DND-41 (cell line): Measurements from ENCODE around the gene KIRREL3.

ENCODE experiments used
- CTCF ChIP-seq: IDR thresholded peaks from 2 replicates; pipeline ENCODE4 v1.5.1; 2012; ENCODE audit warnings: borderline replicate concordance, low read length, moderate library complexity, mild to moderate bottlenecking; ENCODE audit not compliant: poor library complexity, severe bottlenecking; ENCODE audit errors: extremely low read depth
- EZH2 ChIP-seq: IDR thresholded peaks from 3 replicates; pipeline ENCODE4 v1.6.1; 2012; ENCODE audit warnings: borderline replicate concordance, low read depth, mild to moderate bottlenecking, moderate library complexity, low read length, inconsistent platforms; ENCODE audit not compliant: severe bottlenecking

- no peak for TF ChIP-seq CTCF
- no peak for TF ChIP-seq EZH2
Measured at GRCh38 chr11:126990716-126991480, 9.7 kb downstream of the KIRREL3 start.
